ENCODE measurements around the gene BSG. TPM values are rescaled to one million over a fixed set of nuclear protein-coding genes. Genes with fewer than 3 reads are reported as not detected.
"Not testable (repeated sequence)": the region's sequence is repeated elsewhere in the genome, so short reads cannot be mapped to it uniquely, and the experiment has no call there.

The BSG gene
- total RNA-seq, 1 donor from 2014 or later = 257 TPM

DNA sequence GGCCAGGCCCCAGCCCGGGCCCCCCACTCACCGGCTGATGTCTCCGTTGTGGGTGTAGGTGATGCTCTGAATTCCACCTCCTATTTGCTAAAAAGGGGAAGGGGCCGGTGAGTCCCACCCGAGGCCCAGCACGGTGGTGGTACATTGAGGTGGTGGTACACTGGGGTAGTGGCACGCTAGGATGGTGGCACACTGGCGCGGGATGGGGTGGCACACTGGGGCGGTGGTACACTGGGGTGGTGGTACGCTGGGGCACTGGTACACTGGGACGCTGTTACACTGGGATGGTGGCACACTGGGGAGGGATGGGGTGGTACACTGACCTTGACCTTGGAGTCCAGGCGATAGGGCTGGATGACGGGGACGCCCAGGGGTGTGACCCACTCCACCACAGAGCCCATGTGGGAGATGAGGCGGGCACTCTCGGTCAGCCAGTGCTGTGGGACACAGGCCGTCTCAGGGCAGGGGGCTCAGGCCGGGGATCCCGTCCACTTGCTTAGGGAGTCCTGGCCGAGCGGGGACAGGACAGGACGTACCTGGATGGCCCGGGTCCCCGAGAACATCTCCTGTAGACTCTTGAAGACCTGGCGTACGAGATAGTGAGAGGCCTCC is 46.4 kb downstream of the BSG start:
- intact Hi-C loops (cut with micrococcal nuclease) = no loop called here

DNA sequence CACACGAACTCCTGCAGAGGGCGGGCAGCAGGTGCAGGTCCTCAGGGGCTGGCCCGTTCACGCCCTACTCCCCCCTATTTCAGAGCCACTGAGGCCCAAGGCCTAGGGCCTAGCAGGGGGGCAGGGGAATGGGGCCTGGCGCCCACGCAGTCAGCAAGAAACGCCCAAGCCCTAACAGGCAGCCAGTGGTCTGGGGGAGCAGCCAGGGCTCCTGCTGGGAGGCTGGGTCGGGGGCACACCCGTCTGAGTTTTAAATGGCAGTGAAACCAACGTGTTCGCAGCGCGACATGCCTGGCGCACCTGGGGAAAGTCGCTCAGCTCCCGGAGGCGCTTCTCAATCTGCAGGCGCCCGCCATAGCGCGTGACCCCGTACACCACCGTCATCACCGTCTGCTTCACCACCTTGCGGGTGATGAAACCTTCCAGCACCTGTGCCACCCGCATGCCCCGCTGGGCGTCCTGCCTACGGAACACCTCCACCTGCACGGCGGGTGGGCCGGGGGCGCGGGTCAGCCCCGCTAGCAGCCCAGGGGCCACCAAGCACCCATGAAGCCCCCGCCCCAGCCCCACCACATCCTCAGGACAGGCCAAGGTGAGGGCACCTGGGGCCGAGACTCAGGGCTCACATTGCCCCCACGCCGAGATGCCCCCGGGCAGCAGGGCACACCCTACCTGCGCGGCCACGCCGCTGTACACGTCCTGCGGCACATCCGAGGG is 47.0 kb downstream of the BSG start:
- intact Hi-C loops (cut with micrococcal nuclease) = no loop called here

DNA sequence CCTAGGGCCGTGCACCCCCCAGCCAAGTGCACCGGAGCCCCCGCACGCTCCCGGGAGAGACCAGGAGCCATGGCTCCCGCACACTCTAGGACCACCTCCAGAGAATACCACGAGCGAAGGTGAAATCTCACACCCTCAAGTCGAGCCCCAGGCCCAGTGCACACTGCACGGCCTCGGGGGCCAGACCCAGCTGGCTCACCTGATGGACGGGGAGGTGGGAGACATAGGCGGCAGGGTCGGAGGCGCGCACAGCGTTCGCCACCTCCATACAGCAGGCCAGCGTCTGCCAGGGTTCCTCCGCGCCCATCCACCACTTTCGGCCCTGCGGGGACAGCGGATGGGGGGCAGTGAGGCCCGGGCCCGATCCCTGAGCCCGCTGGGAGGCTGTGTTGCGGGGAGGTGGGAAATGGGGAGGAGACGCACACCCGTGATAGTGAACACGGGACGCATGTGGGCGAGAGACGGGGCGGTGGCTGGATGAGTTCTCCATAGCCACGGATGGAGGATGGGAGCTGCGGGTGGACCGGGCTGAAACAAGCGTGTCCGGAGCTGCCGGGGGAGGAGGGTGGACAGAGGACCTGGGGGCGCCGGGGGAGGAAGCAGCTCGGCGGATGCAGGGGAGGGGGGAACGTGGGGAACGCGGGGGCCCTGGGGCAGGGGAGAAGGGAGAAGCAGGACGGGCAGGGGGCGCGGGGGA is 47.9 kb downstream of the BSG start:
- intact Hi-C loops (cut with micrococcal nuclease) = no loop called here

DNA sequence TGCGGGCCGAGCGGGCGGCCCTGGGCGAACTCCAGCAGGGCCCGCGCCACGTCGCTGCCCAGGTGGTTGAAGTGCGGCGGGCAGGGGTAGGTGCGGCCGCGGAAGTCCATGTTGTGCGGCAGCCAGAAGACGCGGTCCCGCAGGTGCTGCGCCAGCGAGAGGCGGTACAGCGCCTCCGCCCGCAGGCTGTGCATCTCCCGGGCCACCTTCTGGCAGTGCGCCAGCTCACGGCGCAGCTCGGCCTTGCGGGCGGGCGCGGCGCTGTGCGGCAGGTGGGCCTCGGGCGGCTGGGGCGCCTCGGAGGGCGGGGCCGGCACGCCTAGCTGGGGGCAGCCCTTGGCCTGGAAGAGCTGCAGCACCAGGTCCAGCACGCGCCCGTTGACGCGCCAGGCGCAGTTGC is 48.8 kb downstream of the BSG start:
- intact Hi-C loops (cut with micrococcal nuclease) = not testable (repeated sequence)

DNA sequence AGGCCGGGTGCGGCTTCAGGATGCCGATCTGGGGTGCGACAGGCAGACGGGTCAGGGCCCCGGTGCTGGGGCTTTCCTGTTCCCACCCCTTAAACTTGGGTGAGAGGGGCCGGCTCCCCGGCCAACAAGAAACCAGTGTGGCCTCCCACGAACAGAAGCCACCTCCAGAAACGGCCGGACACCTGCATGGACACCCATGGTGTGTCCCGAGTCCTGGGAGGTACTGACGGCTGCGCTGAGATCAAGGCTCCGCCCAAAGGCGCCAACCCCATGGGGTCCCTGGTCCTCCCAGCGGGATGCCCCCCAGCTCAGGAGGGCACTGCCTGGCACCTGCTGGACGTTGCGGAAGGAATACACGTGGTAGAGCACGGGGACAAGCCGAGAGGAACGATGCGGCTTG is 49.4 kb downstream of the BSG start:
- intact Hi-C loops (cut with micrococcal nuclease) = no loop called here

DNA sequence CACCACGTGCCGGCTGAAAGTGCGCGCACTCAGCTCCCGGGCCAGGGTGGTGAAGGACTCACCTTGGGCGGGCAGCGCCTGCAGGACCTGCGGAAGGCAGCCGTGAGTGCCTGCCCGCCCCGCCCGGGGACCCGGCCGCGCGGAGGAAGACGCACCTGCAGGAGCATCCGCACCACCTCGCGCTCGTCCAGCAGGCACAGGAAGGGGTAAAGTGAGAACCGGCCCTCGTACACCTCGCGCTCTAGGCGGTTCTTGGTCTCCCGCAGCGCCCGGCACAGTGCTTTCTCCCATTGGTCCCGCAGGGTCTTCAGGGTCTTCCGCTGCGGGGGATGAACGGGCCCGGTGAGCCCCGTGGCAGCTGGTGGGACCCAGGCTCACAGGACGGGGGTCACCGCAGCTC is 50.3 kb downstream of the BSG start:
- intact Hi-C loops (cut with micrococcal nuclease) = no loop called here

DNA sequence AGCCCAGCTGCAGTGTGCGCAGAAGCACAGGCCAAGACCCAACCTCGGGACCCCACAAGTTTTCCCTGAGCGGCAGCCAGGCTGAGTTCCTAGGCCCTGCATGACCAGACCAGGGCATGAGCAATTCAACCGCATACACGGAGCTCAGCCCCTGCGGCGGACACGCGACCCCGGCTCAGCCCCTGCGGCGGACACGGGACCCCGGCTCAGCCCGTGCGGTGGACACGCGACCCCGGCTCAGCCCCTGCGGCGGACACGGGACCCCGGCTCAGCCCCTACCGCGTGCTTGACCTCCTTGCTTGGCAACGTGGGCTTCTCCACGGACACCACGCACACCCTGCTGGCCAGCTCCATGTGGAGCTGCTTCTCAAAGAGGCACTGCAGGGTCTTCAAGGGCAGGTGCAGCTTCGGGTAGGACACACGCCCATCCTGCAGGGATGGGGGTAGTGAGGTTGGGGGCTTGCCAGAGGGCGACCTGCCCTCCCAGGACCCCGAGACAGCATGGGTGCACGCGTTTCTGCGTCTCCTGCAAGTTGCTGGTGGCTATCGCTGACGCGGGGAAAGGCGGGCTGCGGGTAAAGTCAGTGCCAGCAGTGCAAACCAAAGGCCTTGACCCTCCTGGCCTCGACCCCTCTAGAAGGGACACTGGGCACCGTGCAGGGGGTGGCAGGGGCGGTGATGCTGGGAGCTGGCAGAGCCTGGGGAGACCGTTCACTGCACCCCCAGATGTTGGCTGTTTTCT is 51.0 kb downstream of the BSG start:
- intact Hi-C loops (cut with micrococcal nuclease) = no loop called here

DNA sequence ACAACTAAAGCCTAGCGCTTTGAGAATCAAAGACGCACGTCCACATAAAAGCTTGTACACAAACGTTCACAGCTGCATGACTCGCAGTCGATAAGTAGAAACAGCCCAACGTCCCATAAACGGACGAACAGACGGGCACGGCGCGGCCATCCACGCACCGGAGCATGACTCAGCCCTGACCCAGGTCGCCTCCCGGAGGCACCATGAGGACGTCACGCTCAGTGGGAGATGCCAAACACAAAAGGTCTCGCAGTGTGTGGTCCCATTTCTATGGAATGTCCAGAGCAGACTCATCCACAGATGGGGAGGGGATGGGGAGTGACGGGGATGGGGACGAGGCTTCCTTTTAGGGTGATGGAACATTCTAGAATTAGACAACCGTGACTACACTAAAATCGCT is 51.6 kb downstream of the BSG start:
- intact Hi-C loops (cut with micrococcal nuclease) = no loop called here

DNA sequence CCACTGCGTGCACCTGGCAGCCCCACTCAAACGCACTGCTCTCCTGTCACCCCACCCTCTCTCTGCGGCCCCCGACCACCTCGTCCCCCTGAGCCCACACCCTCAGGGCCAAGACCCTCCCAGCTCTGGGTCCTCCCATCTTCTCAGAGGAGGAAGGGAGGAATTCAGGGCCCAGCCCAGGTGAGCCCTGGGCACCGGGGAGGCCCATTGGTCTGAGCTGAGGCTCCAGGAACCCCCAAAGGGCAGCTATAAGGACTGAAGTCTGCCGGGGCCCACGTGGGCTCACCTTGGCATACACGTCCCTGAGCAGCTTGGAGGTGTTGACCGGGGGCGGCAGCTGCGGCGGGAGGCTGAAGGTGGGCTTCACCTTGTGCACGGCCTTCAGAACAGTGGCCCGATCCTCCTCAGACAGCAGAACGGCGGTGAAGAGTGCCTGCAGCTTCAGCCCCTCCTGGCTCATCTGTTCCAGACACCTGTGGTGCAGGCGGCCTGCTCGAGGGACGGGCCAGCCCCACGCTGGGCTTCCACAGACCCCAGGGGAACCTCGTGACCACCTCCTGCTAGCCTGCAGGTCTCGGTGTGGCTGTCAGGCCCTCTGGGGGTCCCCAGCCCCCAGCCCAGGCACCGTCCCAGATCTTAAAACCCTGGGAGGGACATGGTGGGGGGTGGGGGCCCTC is 52.2 kb downstream of the BSG start:
- intact Hi-C loops (cut with micrococcal nuclease) = no loop called here

DNA sequence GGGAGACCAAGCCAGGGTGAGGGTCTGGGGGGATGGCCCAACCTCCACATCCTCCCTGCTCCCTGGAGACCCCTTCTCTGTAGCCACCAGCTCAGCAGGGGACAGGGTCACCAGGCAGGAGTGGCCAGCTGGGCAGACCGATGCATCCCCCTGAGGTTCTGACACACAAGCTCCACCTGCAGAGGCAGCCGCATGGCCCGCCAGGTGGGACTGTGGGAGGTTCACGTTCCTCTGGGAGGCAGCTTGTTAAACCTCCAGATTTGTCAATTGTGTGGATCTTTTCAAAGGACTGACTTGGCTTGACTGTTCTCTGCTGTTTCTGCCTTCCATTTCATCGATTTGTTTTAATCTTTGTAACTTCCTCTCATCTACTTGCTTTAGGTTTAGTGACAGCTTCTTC is 52.9 kb downstream of the BSG start:
- intact Hi-C loops (cut with micrococcal nuclease) = no loop called here

DNA sequence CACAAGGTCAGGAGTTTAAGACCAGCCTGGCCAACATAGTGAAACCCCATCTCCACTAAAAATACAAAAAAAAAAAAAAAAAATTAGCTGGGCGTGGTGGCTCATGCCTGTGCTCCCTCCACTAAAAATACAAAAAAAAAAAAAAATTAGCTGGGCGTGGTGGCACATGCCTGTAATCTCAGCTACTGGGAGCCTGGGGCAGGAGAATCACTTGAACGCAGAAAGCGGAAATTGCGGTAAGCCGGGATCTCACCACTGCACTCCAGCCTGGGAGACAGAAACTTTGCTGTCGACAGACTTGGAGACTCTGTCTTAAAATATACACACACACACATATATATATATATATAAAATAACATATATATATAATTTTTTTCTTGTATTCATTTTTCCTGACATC is 54.2 kb downstream of the BSG start:
- intact Hi-C loops (cut with micrococcal nuclease) = not testable (repeated sequence)

DNA sequence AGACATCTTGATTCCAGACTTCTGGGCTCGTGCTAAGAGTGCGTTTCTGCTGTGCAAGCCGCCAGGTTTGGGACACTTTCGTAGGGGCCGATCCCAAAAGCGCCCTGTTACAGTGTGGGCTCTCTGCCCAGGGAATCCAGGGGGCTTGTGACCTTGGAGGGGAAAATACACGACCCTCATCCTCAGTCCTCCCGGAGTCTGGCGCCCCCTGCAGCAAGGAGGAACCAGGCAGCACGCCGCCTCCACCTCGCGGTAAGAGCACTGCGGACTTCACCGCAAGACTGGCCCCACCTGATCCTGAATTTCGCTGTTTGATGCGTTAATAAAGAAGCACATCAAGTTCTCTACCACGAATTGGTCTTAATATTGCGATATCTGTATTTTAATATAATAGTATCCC is 55.8 kb downstream of the BSG start:
- intact Hi-C loops (cut with micrococcal nuclease) = no loop called here

DNA sequence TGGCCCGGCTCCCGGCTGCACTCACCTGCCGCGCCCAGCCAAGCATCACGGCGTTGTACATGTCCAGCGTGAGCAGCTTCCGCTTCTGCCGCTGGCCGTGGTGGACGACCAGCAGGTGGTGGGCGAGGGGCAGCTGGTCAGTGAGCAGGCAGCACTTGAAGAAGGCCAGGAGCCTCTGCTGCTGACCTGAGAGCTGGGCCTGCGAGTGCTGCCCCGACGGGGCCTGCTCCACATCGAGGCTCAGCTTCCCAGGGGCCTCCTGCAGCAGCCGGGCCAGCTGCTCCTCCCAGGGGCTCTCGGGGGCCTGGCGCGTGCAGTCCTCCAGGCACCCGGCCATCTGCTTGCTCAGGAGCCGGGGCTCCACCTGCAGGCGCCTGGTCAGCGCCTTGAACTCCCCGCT is 57.1 kb downstream of the BSG start:
- intact Hi-C loops (cut with micrococcal nuclease) = not testable (repeated sequence)

DNA sequence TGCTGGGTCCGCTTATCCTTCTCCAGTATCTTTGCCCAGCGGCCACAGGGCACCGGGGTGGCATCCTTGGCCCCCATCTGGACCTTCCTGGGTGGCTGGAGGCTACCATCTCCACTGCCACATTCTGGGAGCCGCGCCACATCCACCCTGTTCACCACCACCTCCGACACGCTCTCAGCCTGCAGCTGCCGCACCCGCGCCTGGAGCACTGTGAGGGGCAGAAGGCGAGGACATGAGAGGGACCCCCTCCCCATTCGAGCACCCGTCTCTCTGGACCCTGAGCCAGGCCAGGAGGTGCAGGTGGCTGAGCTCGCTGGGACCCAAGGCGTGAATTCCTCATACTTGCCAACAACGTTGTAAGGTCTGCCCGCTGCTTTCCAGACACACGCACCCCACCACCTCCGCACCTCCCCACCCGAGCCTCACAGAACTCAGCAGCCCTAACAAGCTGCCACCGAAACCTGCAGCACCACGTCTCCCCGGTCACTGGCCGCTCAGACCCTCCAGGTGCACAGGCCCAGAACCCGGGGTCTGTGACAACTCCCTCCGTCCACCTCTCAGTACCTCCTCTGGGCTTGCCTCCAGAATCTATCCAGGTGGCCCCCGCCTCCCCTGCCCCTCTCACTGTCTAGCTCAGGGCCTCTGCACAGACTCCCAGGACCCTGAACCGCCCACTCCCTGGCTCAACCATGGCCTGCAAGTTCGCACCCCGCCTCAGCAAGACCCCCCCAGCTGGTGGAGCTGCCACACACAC is 57.7 kb downstream of the BSG start:
- intact Hi-C loops (cut with micrococcal nuclease) = loop anchor here (5.0 kb wide), 1 partner anchor 98 kb away; the partner anchor contains the start of gene CDC34

DNA sequence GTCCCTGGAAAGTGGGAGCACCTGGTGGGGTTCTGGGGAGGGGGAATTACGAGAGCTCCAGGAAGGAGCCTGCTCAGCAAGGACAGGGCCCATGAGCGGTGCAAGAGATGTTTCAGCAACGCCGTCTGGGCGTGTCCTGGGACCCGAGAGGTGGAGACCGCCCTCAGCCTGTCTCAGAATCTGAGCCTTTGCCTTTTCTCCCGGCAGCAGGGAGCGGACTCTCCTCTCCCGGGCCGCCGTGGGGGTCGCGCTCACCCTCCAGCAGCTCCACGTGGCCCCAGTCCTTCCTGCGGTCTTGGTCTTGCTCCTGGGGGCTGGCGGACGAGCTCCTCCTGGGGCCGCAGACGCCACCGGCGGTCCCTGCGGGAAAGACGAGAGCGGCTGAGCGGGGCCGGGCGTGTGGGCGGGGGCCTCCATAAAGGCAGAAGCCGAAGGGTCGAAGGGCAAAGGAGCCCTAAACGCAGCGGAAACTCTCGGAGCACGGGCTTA is 60.2 kb downstream of the BSG start:
- intact Hi-C loops (cut with micrococcal nuclease) = loop anchor here (1.0 to 5.0 kb wide), 6 partner anchors 22 to 165 kb away; partner anchors contain the start of genes BSG, CDC34 and PTBP1

Other genes with a start within 250 kb of the BSG start
- 25.4 and 28.3 TPM in 2 replicates for gene MIER2, start 227.8 kb upstream of the BSG start, total RNA-seq
- 0.12 TPM in 1 of 2 replicates, not detected in the other for gene C2CD4C, start 163.4 kb upstream of the BSG start, total RNA-seq
- not detected in 2 replicates for gene SHC2, start 111.6 kb upstream of the BSG start, total RNA-seq
- gene MADCAM1, start 76.1 kb upstream of the BSG start, total RNA-seq = 0.22 and 0.51 TPM in 2 replicates
- gene TPGS1, start 65.1 kb upstream of the BSG start, total RNA-seq = 22.0 and 23.6 TPM in 2 replicates
- gene CDC34, start 40.8 kb upstream of the BSG start, total RNA-seq = 47.9 and 49.5 TPM in 2 replicates
- gene GZMM, start 28.5 kb upstream of the BSG start, total RNA-seq = 84.1 and 86.2 TPM in 2 replicates
- gene HCN2, start 17.3 kb downstream of the BSG start, total RNA-seq = 2.3 and 2.5 TPM in 2 replicates
- gene POLRMT, start 60.9 kb downstream of the BSG start, total RNA-seq = 62.7 and 63.4 TPM in 2 replicates
- 0.15 TPM in 1 of 2 replicates, not detected in the other for gene FGF22, start 67.3 kb downstream of the BSG start, total RNA-seq
- gene RNF126, start 90.6 kb downstream of the BSG start, total RNA-seq = 80.2 and 85.2 TPM in 2 replicates
- 1.6 TPM in 2 replicates for gene FSTL3, start 103.8 kb downstream of the BSG start, total RNA-seq
- not detected in 2 replicates for gene PRSS57, start 122.9 kb downstream of the BSG start, total RNA-seq
- not detected in 2 replicates for gene PALM, start 136.3 kb downstream of the BSG start, total RNA-seq
- gene MISP, start 178.5 kb downstream of the BSG start, total RNA-seq = not detected in 2 replicates
- gene PTBP1, start 224.9 kb downstream of the BSG start, total RNA-seq = 550 and 562 TPM in 2 replicates
- gene PLPPR3, start 249.4 kb downstream of the BSG start, total RNA-seq = not detected in 2 replicates